HepG2 (cell line): ENCODE results near the gene PHACTR3. TPM values are rescaled to one million over a fixed set of nuclear protein-coding genes. Genes with fewer than 3 reads are reported as not detected.

Experiments
- ATAC-seq: fragments of 200-7000 bp; cut with Tn5 transposase; 3 replicates; pipeline ENCODE4 v1.9.1; 2020; ENCODE audit warnings: mild to moderate bottlenecking, moderate library complexity
- BruUV-seq: library from RNA; stranded (reverse); fragments of 400-500 nt; replicated peaks from 2 replicates; lab custom pipeline; 2021; lab: Mats Ljungman, UMichigan
- CTCF ChIA-PET: fragments of 300-600 bp; formaldehyde crosslinking; extraction: SDS; loops from one replicate; lab custom pipeline; 2021; ENCODE audit warnings: low total read pairs, inconsistent platforms, low intra/inter-chr PET ratio; lab: Yijun Ruan, JAX
- POLR2A ChIA-PET: fragments of 350-600 bp; sonication (Branson Sonifier 250); formaldehyde crosslinking; loops from one replicate; lab custom pipeline; 2020; ENCODE audit warnings: antibody characterized with exemption, inconsistent platforms; lab: Yijun Ruan, JAX
- DNase-seq: peaks from one replicate; pipeline ENCODE4 v3.0.0-alpha.2; 2015; ENCODE audit warnings: low spot score
- FAIRE-seq: peaks from 3 replicates; lab custom pipeline; 2011; peaks lifted over from hg19 to GRCh38; lab: Jason Lieb, UNC
- H2AFZ ChIP-seq: one replicate; pipeline ENCODE4 v1.6.1; 2011; ENCODE audit warnings: low read length, inconsistent platforms
- H3K27ac ChIP-seq: fragments of 300-600 bp; 3 replicates; pipeline ENCODE4 v1.8.0; 2011; ENCODE audit warnings: mixed run types, mild to moderate bottlenecking, mixed read lengths, low read length, inconsistent platforms; ENCODE audit not compliant: insufficient read depth; ENCODE audit errors: extremely low read length
- H3K27me3 ChIP-seq, 2 experiments: fragments of 200-600 bp in 1 of 2; 2 replicates in 1 of 2; 3 replicates in 1 of 2; pipeline versions ENCODE4 v1.6.0 to v1.8.0; 2011; ENCODE audit warnings: low read length in 2 of 2, mild to moderate bottlenecking in 2 of 2, moderate library complexity in 2 of 2, inconsistent platforms in 1 of 2; ENCODE audit not compliant: insufficient read depth in 2 of 2, control insufficient read depth in 1 of 2
- H3K36me3 ChIP-seq, 2 experiments: fragments of 200-600 bp in 1 of 2; replicated peaks in 1 of 2; 2 replicates in 1 of 2; 3 replicates in 1 of 2; pipeline versions ENCODE4 v1.5.1 to v1.8.0; 2011; ENCODE audit warnings: low read length in 2 of 2, inconsistent platforms in 1 of 2; ENCODE audit not compliant: insufficient read depth in 2 of 2, control insufficient read depth in 1 of 2
- H3K4me1 ChIP-seq: 2 replicates; pipeline ENCODE4 v1.5.1; 2012; ENCODE audit warnings: low read length, inconsistent platforms; ENCODE audit not compliant: insufficient read depth
- H3K4me2 ChIP-seq: 2 replicates; pipeline ENCODE4 v1.6.0; 2011; ENCODE audit warnings: low read depth, low read length, inconsistent platforms
- H3K4me3 ChIP-seq, 3 experiments: fragments of 200-600 bp in 1 of 3; sonication (generic), shearing (Covaris generic) in 1 of 3; replicated peaks in 1 of 3; 2 replicates each; pipeline ENCODE4 v1.5.1; 2011 to 2016; ENCODE audit warnings: low read length in 3 of 3, inconsistent platforms in 2 of 3, low read depth in 2 of 3, mild to moderate bottlenecking in 2 of 3, control low read depth in 1 of 3, mixed read lengths in 1 of 3; ENCODE audit not compliant: insufficient read depth in 1 of 3
- H3K79me2 ChIP-seq: one replicate; pipeline ENCODE4 v1.6.1; 2011; ENCODE audit warnings: low read length, inconsistent platforms; ENCODE audit not compliant: insufficient read depth
- H3K9ac ChIP-seq: 2 replicates; pipeline ENCODE4 v1.6.0; 2011; ENCODE audit warnings: mild to moderate bottlenecking, low read depth, low read length, inconsistent platforms; ENCODE audit not compliant: insufficient read depth
- H3K9me3 ChIP-seq: 2 replicates; pipeline ENCODE4 v1.5.1; 2012; ENCODE audit warnings: mild to moderate bottlenecking, low read length
- H4K20me1 ChIP-seq: 2 replicates; pipeline ENCODE4 v1.6.0; 2011; ENCODE audit warnings: inconsistent platforms, mild to moderate bottlenecking, low read length, moderate library complexity; ENCODE audit not compliant: insufficient read depth
- GFI1 ChIP-seq: sonication (generic); formaldehyde crosslinking; IDR thresholded peaks from 2 replicates; pipeline ENCODE4 v1.5.0; 2020; ENCODE audit warnings: missing genetic modification reagents, mild to moderate bottlenecking, borderline replicate concordance
- IRF2 ChIP-seq: IDR thresholded peaks from 2 replicates; pipeline ENCODE4 v1.6.1; 2018; ENCODE audit warnings: missing genetic modification reagents, missing compliant biosample characterization
- NFYB ChIP-seq: sonication (generic); formaldehyde crosslinking; IDR thresholded peaks from 2 replicates; pipeline ENCODE4 v1.4.0; 2020; ENCODE audit warnings: missing genetic modification reagents
- NR3C1 ChIP-seq: sonication (generic); formaldehyde crosslinking; IDR thresholded peaks from 2 replicates; pipeline ENCODE4 v1.4.0; 2020; ENCODE audit warnings: missing genetic modification reagents
- PLRG1 ChIP-seq: fragments of 450-650 bp; conservative IDR thresholded peaks from 2 replicates; pipeline ENCODE4 v1.6.1; 2016
- PRDM10 ChIP-seq: sonication (generic); formaldehyde crosslinking; IDR thresholded peaks from 2 replicates; pipeline ENCODE4 v1.4.0; 2020; ENCODE audit warnings: low read depth, missing genetic modification reagents
- RBM22 ChIP-seq: fragments of 200-400 bp; formaldehyde crosslinking; optimal IDR thresholded peaks from 2 replicates; pipeline ENCODE3; 2017; ENCODE audit warnings: mild to moderate bottlenecking, low read length, moderate library complexity
- RORA ChIP-seq: sonication (generic); formaldehyde crosslinking; IDR thresholded peaks from 2 replicates; pipeline ENCODE4 v1.5.0; 2020; ENCODE audit warnings: mild to moderate bottlenecking, missing genetic modification reagents, moderate library complexity
- SP5 ChIP-seq: IDR thresholded peaks from 2 replicates; pipeline ENCODE4 v1.6.1; 2016; ENCODE audit warnings: low read depth, borderline replicate concordance
- TEAD2 ChIP-seq: sonication (generic); formaldehyde crosslinking; IDR thresholded peaks from 2 replicates; pipeline ENCODE4 v1.9.0; 2021; ENCODE audit warnings: missing genetic modification reagents
- ZFP62 ChIP-seq: sonication (generic); formaldehyde crosslinking; IDR thresholded peaks from 2 replicates; pipeline ENCODE4 v1.4.0; 2020; ENCODE audit warnings: missing genetic modification reagents
- ZNF230 ChIP-seq: sonication (generic); formaldehyde crosslinking; IDR thresholded peaks from 2 replicates; pipeline ENCODE4 v1.4.0; 2020; ENCODE audit warnings: mild to moderate bottlenecking, missing genetic modification reagents
- WGBS: methylation state at CpG from one replicate; pipeline ENCODE4 v1.1.6; 2017; ENCODE audit warnings: low lambda C conversion rate; 5-methylcytosine and 5-hydroxymethylcytosine counted together
- in situ Hi-C: cut with HindIII; loops from 2 replicates; pipeline ENCODE4 v1.10.0; 2017; ENCODE audit warnings: low pct_unique_long_range_greater_than_20kb; ENCODE audit not compliant: extremely low pct_ligation_motif_present
- intact Hi-C: fragments of 100-400 bp; cut with micrococcal nuclease; formaldehyde crosslinking; loops from one replicate; pipeline ENCODE4 v1.10.0; 2022; ENCODE audit not compliant: unreplicated experiment
- polyA plus RNA-seq, 8 experiments: library from polyadenylated mRNA; depleted of rRNA in 3 of 8; stranded (reverse) in 7 of 8; unstranded in 1 of 8; fragments of >200 nt; fragmentation: Illumina TruSeq in 4 of 8; extraction: Trizol in 4 of 8; gene quantifications; 2 replicates each; pipeline versions ENCODE4 v1.2.1 to v1.2.3, GENCODE V29; 2011 to 2016; ENCODE audit warnings: low read depth in 4 of 8, missing spikeins in 1 of 8, mixed read lengths in 1 of 8; ENCODE audit not compliant: insufficient read depth in 1 of 8
- total RNA-seq, 5 experiments: library from RNA; depleted of rRNA; stranded (reverse); fragments of >200 nt; fragmentation: Illumina TruSeq; extraction: Trizol; gene quantifications; 2 replicates each; pipeline ENCODE4 v1.2.3, GENCODE V29; 2016; ENCODE audit warnings: low read depth in 1 of 5
- TF ChIP-seq, protein P1 (sequence below): sonication (generic); formaldehyde crosslinking; IDR thresholded peaks from 2 replicates; pipeline ENCODE4 v1.8.1; 2023; ENCODE audit warnings: mild to moderate bottlenecking, missing genetic modification reagents
- TF ChIP-seq, protein P2 (sequence below): sonication (generic); formaldehyde crosslinking; IDR thresholded peaks from 2 replicates; pipeline ENCODE4 v1.5.1; 2020; ENCODE audit warnings: missing genetic modification reagents, mild to moderate bottlenecking, borderline replicate concordance

PHACTR3 gene
- total and polyA plus RNA-seq, 2 of the 13 experiments (the other 11 are each of a cell fraction or from before 2014, with no cell fraction given): not detected

- no peak overlapping the region for H2AFZ ChIP-seq
- H3K36me3 ChIP-seq: no peaks in the 10 kb centered on the region
- DNase-seq (no peak), ATAC-seq (no peak), FAIRE-seq (no peak)
- TF ChIP-seq IRF2 (CRISPR knock-in tag) (no peak), RBM22 (no peak)
- TF ChIP-seq, protein P1, sequence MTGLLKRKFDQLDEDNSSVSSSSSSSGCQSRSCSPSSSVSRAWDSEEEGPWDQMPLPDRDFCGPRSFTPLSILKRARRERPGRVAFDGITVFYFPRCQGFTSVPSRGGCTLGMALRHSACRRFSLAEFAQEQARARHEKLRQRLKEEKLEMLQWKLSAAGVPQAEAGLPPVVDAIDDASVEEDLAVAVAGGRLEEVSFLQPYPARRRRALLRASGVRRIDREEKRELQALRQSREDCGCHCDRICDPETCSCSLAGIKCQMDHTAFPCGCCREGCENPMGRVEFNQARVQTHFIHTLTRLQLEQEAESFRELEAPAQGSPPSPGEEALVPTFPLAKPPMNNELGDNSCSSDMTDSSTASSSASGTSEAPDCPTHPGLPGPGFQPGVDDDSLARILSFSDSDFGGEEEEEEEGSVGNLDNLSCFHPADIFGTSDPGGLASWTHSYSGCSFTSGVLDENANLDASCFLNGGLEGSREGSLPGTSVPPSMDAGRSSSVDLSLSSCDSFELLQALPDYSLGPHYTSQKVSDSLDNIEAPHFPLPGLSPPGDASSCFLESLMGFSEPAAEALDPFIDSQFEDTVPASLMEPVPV (CRISPR knock-in tag): no peak
- no peaks in the 10 kb centered on the region for H4K20me1 ChIP-seq
- intact Hi-C loops: no loop called here
- H3K27me3 ChIP-seq: no peaks in the 10 kb centered on the region
- no peaks in the 10 kb centered on the region for H3K9me3 ChIP-seq
- 42% methylated on average over 3 of the region's 3 CpGs for WGBS
- CTCF ChIA-PET: no interaction called here
- POLR2A ChIA-PET: no interaction called here
- no peaks in the 10 kb centered on the region for H3K4me1 ChIP-seq
- in situ Hi-C loops: no loop called here
- BruUV-seq: no TSS peak
- no peak overlapping the region for H3K9ac ChIP-seq
- H3K27ac ChIP-seq: no peak overlapping the region
- no peak overlapping the region for H3K4me3 ChIP-seq
- H3K79me2 ChIP-seq: no peaks in the 10 kb centered on the region
- H3K4me2 ChIP-seq: no peak overlapping the region
Measured at GRCh38 chr20:59866338-59866737, 262.0 kb downstream of the PHACTR3 start.

- no peak overlapping the region for H3K4me3 ChIP-seq
- H3K4me2 ChIP-seq: no peak overlapping the region
- WGBS: 1% methylated on average over 1 of the region's 1 CpG
- intact Hi-C loops (no loop called here), in situ Hi-C loops (no loop called here)
- BruUV-seq: no TSS peak
- H3K4me1 ChIP-seq: no peaks in the 10 kb centered on the region
- DNase-seq (no peak), FAIRE-seq (no peak), ATAC-seq (no peak)
- H3K36me3 ChIP-seq: no peaks in the 10 kb centered on the region
- H2AFZ ChIP-seq: no peak overlapping the region
- no peaks in the 10 kb centered on the region for H4K20me1 ChIP-seq
- no peak overlapping the region for H3K9ac ChIP-seq
- POLR2A ChIA-PET: no interaction called here
- H3K27ac ChIP-seq: no peak overlapping the region
- H3K27me3 ChIP-seq: no peaks in the 10 kb centered on the region
- CTCF ChIA-PET: no interaction called here
- H3K9me3 ChIP-seq: no peaks in the 10 kb centered on the region
- no peaks in the 10 kb centered on the region for H3K79me2 ChIP-seq
- TF ChIP-seq TEAD2 (CRISPR knock-in tag) (no peak), RORA (CRISPR knock-in tag) (no peak), PLRG1 (no peak), ZFP62 (CRISPR knock-in tag) (no peak), ZNF230 (CRISPR knock-in tag) (no peak), PRDM10 (CRISPR knock-in tag) (no peak), GFI1 (no peak), NFYB (CRISPR knock-in tag) (no peak), NR3C1 (no peak), SP5 (CRISPR knock-in tag) (no peak)
- TF ChIP-seq, protein P2, sequence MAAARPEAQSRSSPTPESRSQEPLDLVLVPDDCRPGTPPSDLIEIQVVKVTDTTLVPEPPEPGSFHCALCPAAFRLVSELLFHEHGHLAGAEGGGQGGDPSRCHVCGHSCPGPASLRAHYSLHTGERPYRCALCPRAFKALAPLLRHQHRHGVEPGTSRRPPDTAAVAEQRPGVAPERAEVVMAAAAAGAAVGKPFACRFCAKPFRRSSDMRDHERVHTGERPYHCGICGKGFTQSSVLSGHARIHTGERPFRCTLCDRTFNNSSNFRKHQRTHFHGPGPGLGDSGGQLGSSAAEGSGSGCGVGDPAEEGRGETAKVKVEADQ (CRISPR knock-in tag): no peak
Measured at GRCh38 chr20:59871096-59871495, 266.8 kb downstream of the PHACTR3 start.
